Activated CD4-positive, alpha-beta T cell treated with anti-CD3 and anti-CD28 coated beads for 36 hours (primary cell): Measurements from ENCODE around the gene TSPAN5. TPM values are rescaled to one million over a fixed set of nuclear protein-coding genes. Genes with fewer than 3 reads are reported as not detected.

Experiments used
- ATAC-seq: fragments of 200-7000 bp; cut with Tn5 transposase; one replicate; pipeline ENCODE4 v1.10.0; 2021; ENCODE audit warnings: mild to moderate bottlenecking, moderate library complexity
- CTCF ChIA-PET: fragments of 350-600 bp; sonication (Branson Sonifier 250); formaldehyde crosslinking; loops from one replicate; lab custom pipeline; 2021; ENCODE audit warnings: antibody characterized with exemption; lab: Charles Lee
- POLR2A ChIA-PET: fragments of 350-600 bp; sonication (Branson Sonifier 250); formaldehyde crosslinking; loops from one replicate; lab custom pipeline; 2021; ENCODE audit warnings: antibody characterized with exemption, inconsistent platforms; lab: Charles Lee
- DNase-seq: peaks from one replicate; pipeline ENCODE4 v3.0.0-alpha.2; 2020
- H3K27ac Mint-ChIP-seq: one replicate; pipeline ENCODE4 v1.8.0; 2021; ENCODE audit warnings: mixed read lengths
- H3K27me3 Mint-ChIP-seq: one replicate; pipeline ENCODE4 v1.8.0; 2021; ENCODE audit warnings: mixed read lengths
- H3K36me3 Mint-ChIP-seq: one replicate; pipeline ENCODE4 v1.8.0; 2021; ENCODE audit warnings: low read depth, mixed read lengths
- H3K4me1 Mint-ChIP-seq: one replicate; pipeline ENCODE4 v1.8.0; 2021; ENCODE audit warnings: mixed read lengths
- H3K4me3 Mint-ChIP-seq: one replicate; pipeline ENCODE4 v1.8.0; 2021; ENCODE audit warnings: mild to moderate bottlenecking, moderate library complexity, mixed read lengths
- H3K9me3 Mint-ChIP-seq: one replicate; pipeline ENCODE4 v1.8.0; 2021; ENCODE audit warnings: low read depth, mixed read lengths
- intact Hi-C, 2 experiments: fragments of 100-400 bp; cut with DNase I in 1 of 2; cut with micrococcal nuclease in 1 of 2; formaldehyde crosslinking; loops; one replicate each; pipeline versions ENCODE4 v1.14.2 to v1.15.1; 2022 to 2024; cut with DNase I, micrococcal nuclease
- total RNA-seq, 2 experiments: library from RNA; stranded (reverse); gene quantifications; one replicate each; pipeline ENCODE4 v1.2.3, GENCODE V29; 2021

The TSPAN5 gene
- total RNA-seq, 2 experiments from 2014 or later: 18.4 to 23.6 TPM

DNA sequence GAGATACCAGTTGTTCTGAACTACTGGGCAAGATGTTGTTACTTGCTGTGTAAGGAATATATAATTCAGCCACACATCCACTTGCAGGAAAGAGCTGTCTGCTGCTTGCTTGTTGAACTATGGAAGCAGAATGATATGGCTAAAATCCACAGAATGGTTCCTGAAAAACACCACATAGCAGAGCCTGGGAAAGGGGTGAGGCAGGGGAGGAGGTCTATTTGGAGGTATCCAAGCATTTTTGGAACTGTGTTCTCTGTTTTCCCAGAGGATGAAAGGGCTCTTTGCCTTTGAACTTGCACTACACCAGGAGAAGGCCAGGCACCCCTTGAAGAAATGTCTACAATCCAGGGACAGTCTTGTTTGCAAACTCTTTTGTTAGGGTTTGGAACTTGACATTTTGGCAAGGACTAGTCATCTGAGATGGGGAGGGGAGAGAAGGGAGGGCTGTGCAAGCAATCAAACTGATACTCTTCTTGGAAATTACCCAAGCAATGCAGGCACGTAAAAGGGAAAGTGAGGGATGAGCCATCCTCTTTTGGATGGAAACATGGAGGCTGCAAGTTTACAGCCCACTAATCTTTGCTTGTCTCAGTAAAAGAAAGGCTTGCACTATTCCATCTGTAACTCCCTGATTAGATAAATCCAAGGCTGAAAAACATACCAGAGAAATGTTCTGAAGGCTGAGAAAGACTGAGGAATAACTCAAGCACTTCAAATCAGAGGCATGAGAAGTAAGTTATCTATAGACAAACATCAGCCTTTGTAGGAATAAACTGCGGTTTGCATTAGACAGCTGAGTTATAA lies 141.0 kb downstream of the TSPAN5 start:
- peak; percentile 37 for DNase-seq
- Mint-ChIP-seq H3K9me3 (peaks cover 2% of the 10 kb centered on the region), H3K27me3 (no peaks in the 10 kb centered on the region), H3K36me3 (peaks cover 8% of the 10 kb centered on the region), H3K27ac (peak overlapping the region; percentile 20), H3K4me3 (no peak overlapping the region), H3K4me1 (peaks cover 70% of the 10 kb centered on the region)
- ChIA-PET POLR2A (no interaction called here), CTCF (no interaction called here)
- peak; percentile 62 for ATAC-seq
- intact Hi-C loops: no loop called here

DNA sequence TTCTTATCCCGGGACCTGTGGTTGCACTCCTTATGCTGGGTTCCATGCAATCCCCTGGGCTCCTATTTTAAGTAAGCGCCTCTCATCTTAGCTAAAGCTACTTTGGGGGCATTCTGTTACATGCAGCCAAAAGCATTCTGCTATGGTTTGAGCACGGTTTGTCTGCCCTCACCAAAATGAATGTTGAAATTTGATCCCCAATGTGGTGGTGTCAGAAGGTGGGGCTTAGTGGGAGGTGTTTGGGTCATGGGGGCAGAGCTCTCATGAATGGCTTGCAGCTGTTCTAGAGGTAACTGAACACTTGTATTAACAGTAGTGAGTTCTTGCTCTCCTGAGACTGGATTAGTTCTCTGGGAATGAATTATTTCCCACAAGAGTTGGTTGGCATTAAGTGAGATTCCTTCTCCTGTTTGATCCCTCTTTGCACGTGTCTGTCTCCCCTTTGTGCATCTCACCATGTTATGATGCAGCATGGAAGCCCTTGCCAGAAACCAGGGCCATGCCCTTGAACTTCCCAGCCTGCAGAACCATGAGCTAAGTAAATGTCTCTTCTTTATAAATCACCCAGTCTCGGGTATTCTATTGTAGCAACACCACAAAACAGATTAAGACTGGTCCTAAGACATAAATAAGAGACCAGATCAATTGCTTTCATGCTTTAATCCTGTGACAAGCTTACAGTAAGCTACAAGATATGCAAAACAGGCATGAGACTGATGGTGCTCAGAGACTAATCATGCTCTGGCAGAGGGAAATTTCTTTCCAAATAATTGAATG lies 141.8 kb downstream of the TSPAN5 start:
- ChIA-PET CTCF (no interaction called here), POLR2A (no interaction called here)
- Mint-ChIP-seq H3K27ac (no peak overlapping the region), H3K4me3 (no peak overlapping the region), H3K4me1 (peaks cover 62% of the 10 kb centered on the region), H3K27me3 (no peaks in the 10 kb centered on the region), H3K9me3 (peaks cover 2% of the 10 kb centered on the region), H3K36me3 (peaks cover 8% of the 10 kb centered on the region)
- ATAC-seq (no peak), DNase-seq (no peak)
- intact Hi-C loops: no loop called here

DNA sequence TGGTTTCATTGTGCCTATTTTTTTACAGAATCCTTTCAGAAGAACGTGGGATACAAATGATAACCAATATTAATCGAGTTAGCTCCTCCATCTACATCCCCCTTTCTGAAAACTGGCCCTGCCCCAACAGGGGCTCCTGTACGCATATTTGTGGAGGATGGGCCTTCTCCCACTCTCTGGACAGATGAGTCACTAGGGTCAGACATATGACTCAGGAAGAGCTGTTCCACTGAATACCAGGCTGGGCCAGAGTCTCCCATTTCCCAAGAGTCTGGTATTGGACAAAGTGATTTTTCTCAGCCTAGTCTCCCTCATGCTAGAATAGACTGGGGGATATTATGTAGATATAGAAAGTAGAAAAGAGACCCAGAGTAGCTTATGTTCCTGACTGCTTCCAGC lies 142.4 kb downstream of the TSPAN5 start:
- H3K27me3 Mint-ChIP-seq: no peaks in the 10 kb centered on the region
- ChIA-PET POLR2A (no interaction called here), CTCF (no interaction called here)
- DNase-seq (no peak), ATAC-seq (no peak)
- H3K27ac Mint-ChIP-seq: no peak overlapping the region
- H3K9me3 Mint-ChIP-seq: peaks cover 2% of the 10 kb centered on the region
- H3K4me3 Mint-ChIP-seq: no peak overlapping the region
- H3K36me3 Mint-ChIP-seq: peaks cover 8% of the 10 kb centered on the region
- peaks cover 62% of the 10 kb centered on the region for H3K4me1 Mint-ChIP-seq
- intact Hi-C loops: no loop called here

DNA sequence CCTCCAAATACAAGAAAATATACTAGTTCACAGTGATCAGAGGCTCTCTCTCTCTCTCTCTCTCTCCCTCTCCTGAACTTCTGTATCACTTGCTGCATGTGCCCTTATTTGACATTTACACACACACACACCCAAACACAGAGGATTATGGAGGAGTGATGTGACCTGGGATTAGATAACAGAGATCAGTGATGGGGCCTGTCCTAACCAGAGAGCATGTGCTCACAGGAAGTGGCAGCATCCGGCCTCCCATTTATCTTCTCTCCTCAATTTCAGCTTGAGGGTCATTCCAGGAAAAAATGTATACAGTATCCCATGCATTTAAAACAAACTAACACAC lies 143.0 kb downstream of the TSPAN5 start:
- intact Hi-C loops: no loop called here
- ChIA-PET CTCF (no interaction called here), POLR2A (no interaction called here)
- Mint-ChIP-seq H3K9me3 (peaks cover 2% of the 10 kb centered on the region), H3K27me3 (no peaks in the 10 kb centered on the region), H3K27ac (peak overlapping the region; percentile 26), H3K4me1 (peaks cover 68% of the 10 kb centered on the region), H3K36me3 (peaks cover 8% of the 10 kb centered on the region), H3K4me3 (no peak overlapping the region)
- ATAC-seq (no peak), DNase-seq (no peak)

DNA sequence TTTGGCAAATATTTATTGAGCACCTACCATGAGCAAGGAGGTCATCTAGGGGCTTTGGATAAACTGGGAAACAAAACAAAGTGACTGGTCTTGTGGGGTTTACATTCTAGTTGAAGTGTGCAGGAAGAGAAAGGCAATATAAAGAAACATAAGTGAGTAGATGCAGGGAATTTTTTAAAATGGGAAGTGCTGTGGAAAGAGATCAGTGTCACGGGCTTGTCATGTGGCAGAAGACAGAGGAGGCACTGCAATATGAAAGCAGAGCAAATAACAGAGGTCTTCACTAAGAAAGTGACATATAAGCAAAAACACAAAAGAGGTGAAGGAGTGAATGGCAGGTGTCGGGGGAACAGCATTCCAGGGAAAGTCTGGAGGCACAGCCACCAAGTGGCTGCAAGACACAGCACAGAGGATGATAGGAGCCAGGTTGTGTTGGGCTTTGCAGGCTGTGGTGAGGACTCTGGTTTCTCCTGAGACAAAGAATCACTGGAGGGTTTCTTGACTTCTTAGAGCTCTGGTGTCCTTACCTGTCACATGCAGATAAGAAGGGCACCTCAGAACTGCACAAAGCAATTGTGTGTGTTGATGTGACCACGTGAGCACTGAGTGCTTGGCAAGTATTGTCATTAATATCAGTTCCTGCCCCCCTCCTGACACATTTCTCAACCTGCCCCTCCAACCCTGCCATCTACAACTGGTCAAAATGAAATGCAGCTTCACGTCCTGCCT lies 143.5 kb downstream of the TSPAN5 start:
- ChIA-PET CTCF (no interaction called here), POLR2A (no interaction called here)
- Mint-ChIP-seq H3K27ac (peak overlapping the region; percentile 26), H3K36me3 (peaks cover 8% of the 10 kb centered on the region), H3K4me1 (peaks cover 70% of the 10 kb centered on the region), H3K4me3 (no peak overlapping the region), H3K27me3 (no peaks in the 10 kb centered on the region), H3K9me3 (peaks cover 2% of the 10 kb centered on the region)
- ATAC-seq (no peak), DNase-seq (no peak)
- intact Hi-C loops: no loop called here

DNA sequence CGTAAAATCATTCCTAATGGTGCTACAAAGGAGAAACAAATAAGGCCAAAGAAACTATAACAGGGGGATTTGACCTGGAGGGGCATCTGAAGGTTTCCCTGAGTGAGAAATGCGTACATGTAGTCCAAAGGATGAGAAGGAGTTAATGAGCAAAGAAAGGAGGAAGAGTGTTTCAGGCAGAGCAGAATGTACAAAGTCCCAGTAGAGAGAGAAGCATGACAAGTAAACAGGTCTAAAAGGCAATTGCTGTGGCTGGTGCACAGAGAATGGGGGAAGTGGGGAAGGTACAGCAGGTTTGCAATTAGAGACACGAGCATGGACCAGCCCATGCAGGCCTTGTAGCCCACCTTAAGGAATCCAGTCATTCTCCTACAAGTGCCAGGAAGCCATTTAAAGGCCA lies 145.5 kb downstream of the TSPAN5 start:
- intact Hi-C loops: no loop called here
- ChIA-PET POLR2A (no interaction called here), CTCF (interaction anchor here (0.6 to 1.0 kb wide), 2 partner anchors 29 to 38 kb away, joined by 3 read pairs; no protein-coding TSS in a partner anchor)
- H3K4me1 Mint-ChIP-seq: peaks cover 68% of the 10 kb centered on the region
- no peaks in the 10 kb centered on the region for H3K27me3 Mint-ChIP-seq
- H3K27ac Mint-ChIP-seq: peak overlapping the region; percentile 11
- DNase-seq (no peak), ATAC-seq (no peak)
- peaks cover 2% of the 10 kb centered on the region for H3K9me3 Mint-ChIP-seq
- H3K36me3 Mint-ChIP-seq: peaks cover 12% of the 10 kb centered on the region
- H3K4me3 Mint-ChIP-seq: no peak overlapping the region

DNA sequence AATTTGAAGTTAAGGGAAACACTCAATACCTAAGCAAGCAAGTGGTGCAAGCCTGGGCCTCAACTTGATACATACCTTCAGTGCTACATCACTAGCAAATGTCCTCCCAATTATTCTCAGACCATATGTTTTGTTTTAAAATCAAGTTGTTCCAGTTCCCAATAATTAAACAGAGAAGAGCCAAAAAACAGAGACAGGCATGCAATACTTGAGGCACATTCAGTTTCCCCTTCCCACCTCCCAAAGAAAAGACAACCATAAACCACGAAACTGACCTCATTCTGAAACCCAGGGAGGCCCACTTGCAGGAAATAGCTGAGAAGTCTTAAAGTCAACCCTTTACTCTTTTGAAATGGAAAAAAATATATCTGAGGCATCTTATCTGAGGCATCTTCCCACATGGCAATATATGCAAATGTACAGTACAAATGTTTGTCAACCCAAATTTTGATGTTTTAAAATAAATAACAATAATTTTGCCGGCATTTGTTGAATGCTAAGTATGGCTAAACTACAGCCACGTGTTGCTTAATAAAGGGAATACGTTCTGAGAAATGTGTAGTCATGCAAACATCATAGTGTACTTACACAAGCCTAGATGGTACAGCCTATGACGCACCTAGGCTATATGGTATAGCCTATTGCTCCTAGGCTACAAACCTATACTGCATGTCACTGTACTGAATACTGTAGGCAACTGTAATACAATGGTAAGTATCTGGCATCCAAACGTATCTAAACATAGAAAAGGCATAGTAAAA lies 147.5 kb downstream of the TSPAN5 start:
- peaks cover 53% of the 10 kb centered on the region for H3K4me1 Mint-ChIP-seq
- ChIA-PET CTCF (interaction anchor here (0.6 to 2.1 kb wide), 4 partner anchors 129 to 943 kb away, joined by 3 to 5 read pairs (median 4); no protein-coding TSS in a partner anchor), POLR2A (no interaction called here)
- peak overlapping the region; percentile 75 for H3K27ac Mint-ChIP-seq
- no peaks in the 10 kb centered on the region for H3K9me3 Mint-ChIP-seq
- intact Hi-C loops: loop anchor here (1.0 to 2.0 kb wide), 5 partner anchors 28 to 152 kb away; no protein-coding TSS in a partner anchor
- ATAC-seq (peak; percentile 88), DNase-seq (peak; percentile 65)
- H3K27me3 Mint-ChIP-seq: no peaks in the 10 kb centered on the region
- peaks cover 5% of the 10 kb centered on the region for H3K36me3 Mint-ChIP-seq
- H3K4me3 Mint-ChIP-seq: no peak overlapping the region

DNA sequence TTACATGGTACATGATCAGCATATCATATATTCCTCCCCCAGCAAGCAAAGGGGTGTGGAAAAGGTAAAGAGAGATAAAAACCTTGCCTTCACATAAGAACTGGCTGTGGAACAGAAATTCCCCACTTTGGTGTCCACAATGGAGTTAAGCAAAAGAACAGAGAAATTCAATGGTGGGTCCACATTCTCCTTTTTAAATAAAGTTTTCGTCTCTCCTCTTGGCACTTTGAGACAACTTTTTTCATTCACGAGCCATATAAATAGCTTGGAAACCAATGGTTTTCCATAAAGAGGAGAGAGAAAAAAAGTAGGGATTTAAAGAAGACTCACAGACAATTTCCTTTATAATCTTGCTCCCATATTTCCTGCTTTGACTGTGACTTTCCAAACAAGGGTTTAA lies 148.1 kb downstream of the TSPAN5 start:
- ChIA-PET POLR2A (no interaction called here), CTCF (interaction anchor here (1.6 to 2.1 kb wide), 2 partner anchors 13 to 153 kb away, joined by 4 to 5 read pairs; no protein-coding TSS in a partner anchor)
- Mint-ChIP-seq H3K9me3 (no peaks in the 10 kb centered on the region), H3K4me3 (no peak overlapping the region), H3K36me3 (peaks cover 9% of the 10 kb centered on the region), H3K27me3 (no peaks in the 10 kb centered on the region), H3K27ac (peak overlapping the region; percentile 75), H3K4me1 (peaks cover 47% of the 10 kb centered on the region)
- no peak for DNase-seq
- no peak for ATAC-seq
- intact Hi-C loops: loop anchor here in 1 of 2 experiments (2.0 kb wide), 2 partner anchors 92 to 152 kb away; no protein-coding TSS in a partner anchor

DNA sequence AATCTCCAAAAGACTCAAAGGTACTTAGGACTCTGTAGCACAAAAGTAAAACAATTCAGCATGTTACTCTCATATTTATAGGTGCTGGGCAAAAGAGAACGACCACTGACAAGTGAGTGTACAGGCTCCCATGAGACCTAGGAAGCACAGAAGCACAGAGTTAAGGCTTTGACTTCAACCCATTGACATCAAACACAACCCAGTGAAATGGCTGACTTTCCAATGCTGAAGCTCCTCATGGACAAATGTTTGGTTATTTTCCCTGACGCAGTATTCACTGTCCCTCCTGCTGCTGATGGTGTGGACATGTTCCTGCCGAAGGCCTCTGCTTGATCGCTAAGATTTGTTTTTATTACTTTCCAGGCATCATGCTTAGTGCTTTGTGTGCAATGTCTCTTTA lies 148.7 kb downstream of the TSPAN5 start:
- POLR2A ChIA-PET: no interaction called here
- no peaks in the 10 kb centered on the region for H3K27me3 Mint-ChIP-seq

DNA sequence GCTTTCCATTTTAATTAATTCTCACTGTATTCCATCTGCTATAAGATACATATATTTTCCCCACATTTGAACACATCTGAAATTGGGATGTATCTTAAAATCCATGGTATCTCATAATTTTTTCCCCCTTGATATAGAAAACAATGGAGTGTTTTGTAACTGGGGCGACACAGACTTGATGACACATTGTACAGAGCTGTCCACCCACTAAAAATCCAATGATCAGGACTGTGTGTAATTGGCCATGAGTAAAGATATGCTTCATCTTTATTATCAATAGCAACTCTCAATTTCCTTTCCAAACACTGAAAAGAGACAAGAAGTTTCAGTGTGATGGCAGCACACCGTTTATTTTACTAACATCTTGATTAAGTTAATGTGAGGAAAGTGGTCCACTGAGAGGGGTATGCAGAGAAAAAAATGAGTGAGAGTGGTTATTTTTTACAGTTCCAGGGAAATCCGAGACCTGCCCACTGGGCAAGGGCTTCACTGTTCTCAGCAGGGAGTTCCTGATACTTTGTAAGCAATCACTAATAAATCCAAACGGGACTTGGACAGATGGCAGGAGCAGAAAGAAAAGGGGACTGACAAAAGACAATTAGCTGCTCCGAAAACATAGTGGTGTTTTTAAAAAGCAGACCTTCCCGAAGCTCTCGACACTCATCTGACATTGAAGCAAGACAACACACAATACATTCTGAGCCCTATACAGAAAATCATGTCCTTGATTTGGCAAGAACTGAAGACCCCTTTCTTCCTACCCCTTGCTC lies 149.4 kb downstream of the TSPAN5 start:
- CTCF ChIA-PET: interaction anchor here (0.6 to 2.1 kb wide), 3 partner anchors 12 to 154 kb away, joined by 3 to 5 read pairs (median 4); no protein-coding TSS in a partner anchor

More for the DNA sequence above, 148.7 kb downstream of the TSPAN5 start:
- peak overlapping the region; percentile 22 for H3K27ac Mint-ChIP-seq
- no peak for ATAC-seq
- no peaks in the 10 kb centered on the region for H3K9me3 Mint-ChIP-seq
- no peak overlapping the region for H3K4me3 Mint-ChIP-seq
- CTCF ChIA-PET: interaction anchor here (0.6 to 2.1 kb wide), 3 partner anchors 13 to 153 kb away, joined by 3 to 5 read pairs (median 4); no protein-coding TSS in a partner anchor
- DNase-seq: no peak
- intact Hi-C loops: loop anchor here in 1 of 2 experiments (2.0 kb wide), 2 partner anchors 93 to 153 kb away; no protein-coding TSS in a partner anchor
- H3K4me1 Mint-ChIP-seq: peaks cover 42% of the 10 kb centered on the region
- peaks cover 11% of the 10 kb centered on the region for H3K36me3 Mint-ChIP-seq

More for the DNA sequence above, 149.4 kb downstream of the TSPAN5 start:
- DNase-seq: no peak
- POLR2A ChIA-PET: no interaction called here
- Mint-ChIP-seq H3K36me3 (peaks cover 13% of the 10 kb centered on the region), H3K4me3 (no peak overlapping the region), H3K27me3 (no peaks in the 10 kb centered on the region), H3K27ac (peak overlapping the region; percentile 28), H3K4me1 (peaks cover 41% of the 10 kb centered on the region), H3K9me3 (no peaks in the 10 kb centered on the region)
- intact Hi-C loops: no loop called here
- no peak for ATAC-seq
